HG02970 (cell line): ENCODE data around the gene TIMM22.

ENCODE experiments used
- ATAC-seq: cut with Tn5 transposase; IDR thresholded peaks from one replicate; pipeline ENCODE4 v1.9.1; 2021; ENCODE audit warnings: mild to moderate bottlenecking, moderate library complexity, moderate number of reproducible peaks; ENCODE audit not compliant: unreplicated experiment, low FRiP score

TIMM22 gene

GRCh38 chr17:1012823-1013728 is 16.1 kb downstream of the TIMM22 start:
- ATAC-seq = no peak

GRCh38 chr17:1013729-1014090 is 16.8 kb downstream of the TIMM22 start:
- no peak for ATAC-seq

- no peak for ATAC-seq
Measured at GRCh38 chr17:1018547-1018946, 21.6 kb downstream of the TIMM22 start.

GRCh38 chr17:1019451-1019850 is 22.5 kb downstream of the TIMM22 start:
- no peak for ATAC-seq

GRCh38 chr17:1021147-1021546 is 24.2 kb downstream of the TIMM22 start:
- no peak for ATAC-seq

GRCh38 chr17:1022278-1023024 is 25.5 kb downstream of the TIMM22 start:
- no peak for ATAC-seq

- no peak for ATAC-seq
Measured at GRCh38 chr17:1024076-1024475, 27.1 kb downstream of the TIMM22 start.

- ATAC-seq = no peak
Measured at GRCh38 chr17:1025733-1026598, 29.0 kb downstream of the TIMM22 start.

GRCh38 chr17:1026599-1026975 is 29.7 kb downstream of the TIMM22 start:
- no peak for ATAC-seq

- ATAC-seq = no peak
Measured at GRCh38 chr17:1027044-1027443, 30.1 kb downstream of the TIMM22 start.

- no peak for ATAC-seq
Measured at GRCh38 chr17:1029196-1029921, 32.4 kb downstream of the TIMM22 start.

GRCh38 chr17:1029922-1030644 is 33.2 kb downstream of the TIMM22 start:
- ATAC-seq = no peak

GRCh38 chr17:1030684-1031532 is 34.0 kb downstream of the TIMM22 start:
- ATAC-seq = no peak

- ATAC-seq = no peak
Measured at GRCh38 chr17:1031711-1032110, 34.8 kb downstream of the TIMM22 start.

GRCh38 chr17:1032391-1032790 is 35.5 kb downstream of the TIMM22 start:
- no peak for ATAC-seq

- ATAC-seq = no peak
Measured at GRCh38 chr17:1033503-1033902, 36.6 kb downstream of the TIMM22 start.

- no peak for ATAC-seq
Measured at GRCh38 chr17:1034652-1035210, 37.8 kb downstream of the TIMM22 start.

- no peak for ATAC-seq
Measured at GRCh38 chr17:1035546-1036170, 38.7 kb downstream of the TIMM22 start.
